GM18868 (cell line): ENCODE results near the gene MAD1L1.

ENCODE experiments used
- ATAC-seq: cut with Tn5 transposase; IDR thresholded peaks from one replicate; pipeline ENCODE4 v1.9.1; 2021; ENCODE audit warnings: mild to moderate bottlenecking, moderate library complexity; ENCODE audit not compliant: unreplicated experiment

MAD1L1 gene

GRCh38 chr7:1910827-1911226, 321.9 kb downstream of the MAD1L1 start:
- ATAC-seq = no peak

- ATAC-seq = no peak
Observed at GRCh38 chr7:1910081-1910685, 322.6 kb downstream of the MAD1L1 start.

- no peak for ATAC-seq
Observed at GRCh38 chr7:1909476-1909875, 323.3 kb downstream of the MAD1L1 start.

GRCh38 chr7:1908823-1909420, 323.8 kb downstream of the MAD1L1 start:
- ATAC-seq = no peak

- no peak for ATAC-seq
Observed at GRCh38 chr7:1907751-1908365, 324.9 kb downstream of the MAD1L1 start.

GRCh38 chr7:1906988-1907745, 325.6 kb downstream of the MAD1L1 start:
- no peak for ATAC-seq

- ATAC-seq = no peak
Observed at GRCh38 chr7:1906087-1906830, 326.5 kb downstream of the MAD1L1 start.

- no peak for ATAC-seq
Observed at GRCh38 chr7:1902231-1902855, 330.4 kb downstream of the MAD1L1 start.

GRCh38 chr7:1901431-1902210, 331.1 kb downstream of the MAD1L1 start:
- no peak for ATAC-seq

GRCh38 chr7:1900847-1901246, 331.9 kb downstream of the MAD1L1 start:
- ATAC-seq = no peak

GRCh38 chr7:1899951-1900762, 332.6 kb downstream of the MAD1L1 start:
- no peak for ATAC-seq

GRCh38 chr7:1899196-1899595, 333.5 kb downstream of the MAD1L1 start:
- no peak for ATAC-seq

GRCh38 chr7:1898628-1899185, 334.0 kb downstream of the MAD1L1 start:
- ATAC-seq = no peak

- no peak for ATAC-seq
Observed at GRCh38 chr7:1897861-1898627, 334.7 kb downstream of the MAD1L1 start.

GRCh38 chr7:1897076-1897860, 335.5 kb downstream of the MAD1L1 start:
- no peak for ATAC-seq

GRCh38 chr7:1895664-1896515, 336.9 kb downstream of the MAD1L1 start:
- no peak for ATAC-seq
